ENCODE data around the gene TNNT1. TPM values are rescaled to one million over a fixed set of nuclear protein-coding genes. Genes with fewer than 3 reads are reported as not detected.
A peak's percentile ranks its signal among the peaks of the same experiment; 100 is the strongest.

TNNT1 gene
- total and polyA plus RNA-seq, 2 experiments from 2014 or later: 11.5 to 32.1 TPM

DNA sequence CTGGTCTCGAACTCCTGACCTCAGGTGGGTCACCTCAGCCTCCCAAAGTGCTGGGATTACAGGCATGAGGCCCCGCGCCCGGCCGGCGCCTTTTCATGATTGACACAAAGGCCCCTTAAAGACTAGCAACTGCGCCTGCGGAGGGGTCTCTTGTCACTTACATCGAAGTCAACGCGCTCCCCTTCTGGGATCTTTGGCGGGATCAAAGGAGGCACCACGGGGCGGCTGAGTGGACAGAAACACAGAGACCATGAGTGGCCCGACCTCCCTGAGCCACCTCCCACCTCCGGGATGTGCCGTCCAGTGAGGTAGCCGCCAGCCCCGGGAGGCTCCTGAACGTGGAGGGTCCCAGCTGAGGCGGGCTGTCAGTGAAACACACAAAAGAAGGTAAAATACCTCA, 7.3 kb downstream of the TNNT1 start:
- H3K9me2 ChIP-seq (replicated peaks; ENCODE audit: insufficient read depth): no peaks in the 10 kb centered on the region
- H3K4me3 ChIP-seq: no peak overlapping the region
- no peaks in the 10 kb centered on the region for H3K4me1 ChIP-seq (ENCODE audit: insufficient read depth)
- H3K27me3 ChIP-seq: peaks cover 32% of the 10 kb centered on the region
- no peaks in the 10 kb centered on the region for H3K36me3 ChIP-seq (replicated peaks; ENCODE audit: insufficient read depth, low read depth)
- peak; percentile 45 for TF ChIP-seq EZH2 (IDR thresholded peaks at IDR 0.05; ENCODE audit: borderline replicate concordance)
- TF ChIP-seq, protein P1, sequence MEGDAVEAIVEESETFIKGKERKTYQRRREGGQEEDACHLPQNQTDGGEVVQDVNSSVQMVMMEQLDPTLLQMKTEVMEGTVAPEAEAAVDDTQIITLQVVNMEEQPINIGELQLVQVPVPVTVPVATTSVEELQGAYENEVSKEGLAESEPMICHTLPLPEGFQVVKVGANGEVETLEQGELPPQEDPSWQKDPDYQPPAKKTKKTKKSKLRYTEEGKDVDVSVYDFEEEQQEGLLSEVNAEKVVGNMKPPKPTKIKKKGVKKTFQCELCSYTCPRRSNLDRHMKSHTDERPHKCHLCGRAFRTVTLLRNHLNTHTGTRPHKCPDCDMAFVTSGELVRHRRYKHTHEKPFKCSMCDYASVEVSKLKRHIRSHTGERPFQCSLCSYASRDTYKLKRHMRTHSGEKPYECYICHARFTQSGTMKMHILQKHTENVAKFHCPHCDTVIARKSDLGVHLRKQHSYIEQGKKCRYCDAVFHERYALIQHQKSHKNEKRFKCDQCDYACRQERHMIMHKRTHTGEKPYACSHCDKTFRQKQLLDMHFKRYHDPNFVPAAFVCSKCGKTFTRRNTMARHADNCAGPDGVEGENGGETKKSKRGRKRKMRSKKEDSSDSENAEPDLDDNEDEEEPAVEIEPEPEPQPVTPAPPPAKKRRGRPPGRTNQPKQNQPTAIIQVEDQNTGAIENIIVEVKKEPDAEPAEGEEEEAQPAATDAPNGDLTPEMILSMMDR (IDR thresholded peaks at IDR 0.05; ENCODE audit: poor library complexity): no peak
- no peak for DNase-seq (ENCODE audit: low spot score)
- no peak overlapping the region for H2AFZ ChIP-seq
- H3K4me2 ChIP-seq: peak overlapping the region; percentile 59
- 43% methylated on average over 21 of the region's 21 CpGs for WGBS (ENCODE audit: low lambda C conversion rate, missing lambda C conversion rate)
- H4K20me1 ChIP-seq (ENCODE audit: insufficient read depth, poor library complexity, severe bottlenecking): no peaks in the 10 kb centered on the region
- H3K27ac ChIP-seq: no peak overlapping the region
- H3K9me3 ChIP-seq (ENCODE audit: low read depth): no peaks in the 10 kb centered on the region
- H3K79me2 ChIP-seq: no peaks in the 10 kb centered on the region

GRCh38 chr19:55137915-55138314, 11.1 kb downstream of the TNNT1 start:
- Histone ChIP-seq H3K36me3 (replicated peaks; ENCODE audit: insufficient read depth, low read depth) (no peaks in the 10 kb centered on the region), H3K27me3 (peaks cover 7% of the 10 kb centered on the region), H3K9me3 (ENCODE audit: low read depth) (no peaks in the 10 kb centered on the region), H3K9me2 (replicated peaks; ENCODE audit: insufficient read depth) (no peaks in the 10 kb centered on the region), H3K4me3 (no peak overlapping the region), H3K27ac (no peak overlapping the region), H3K4me2 (no peak overlapping the region), H4K20me1 (ENCODE audit: insufficient read depth, poor library complexity, severe bottlenecking) (no peaks in the 10 kb centered on the region), H3K79me2 (no peaks in the 10 kb centered on the region), H3K4me1 (ENCODE audit: insufficient read depth) (no peaks in the 10 kb centered on the region), H2AFZ (no peak overlapping the region)
- 76% methylated on average over 7 of the region's 9 CpGs for WGBS (ENCODE audit: low lambda C conversion rate, missing lambda C conversion rate)
- DNase-seq (ENCODE audit: low spot score): no peak
- TF ChIP-seq, protein P1 (IDR thresholded peaks at IDR 0.05; ENCODE audit: poor library complexity): no peak
- TF ChIP-seq EZH2 (IDR thresholded peaks at IDR 0.05; ENCODE audit: borderline replicate concordance): no peak

DNA sequence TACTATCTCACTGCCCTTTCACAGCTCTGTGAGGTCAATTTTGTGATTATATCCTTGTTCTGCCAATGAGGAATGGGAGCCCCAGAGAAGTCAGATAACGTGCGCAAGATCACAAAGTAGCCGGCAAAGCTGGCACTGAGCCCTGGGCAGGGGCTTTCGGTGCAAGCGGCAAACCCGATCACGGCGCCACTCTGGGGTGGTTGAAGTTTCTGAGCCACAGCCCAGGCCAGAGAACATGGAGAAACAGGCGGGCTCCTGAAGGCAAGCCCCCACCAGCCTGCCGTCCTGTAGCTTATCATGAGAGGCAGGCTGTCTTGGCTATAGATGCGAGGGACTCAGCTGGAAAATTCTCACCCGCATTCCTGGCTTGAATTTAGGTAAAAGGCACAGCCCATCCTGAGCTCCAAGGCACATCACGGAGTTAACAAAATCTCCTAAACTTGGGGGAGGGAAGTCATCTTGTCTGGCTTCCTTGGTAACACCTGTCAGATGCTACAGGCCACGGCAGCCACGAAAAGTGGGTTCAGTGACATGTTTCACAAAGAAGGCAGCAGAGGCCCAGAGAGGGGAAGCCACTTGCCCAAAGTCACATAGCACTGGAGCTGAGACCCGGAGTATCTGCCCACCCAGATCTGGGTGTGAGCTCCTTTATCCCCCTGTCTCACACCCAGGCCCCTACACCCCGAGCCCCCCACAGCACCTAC, 12.5 kb downstream of the TNNT1 start:
- H3K4me3 ChIP-seq: no peak overlapping the region
- H3K27me3 ChIP-seq: peaks cover under 1% of the 10 kb centered on the region
- WGBS (ENCODE audit: low lambda C conversion rate, missing lambda C conversion rate): 92% methylated on average over 15 of the region's 17 CpGs

More for the DNA sequence above, 12.5 kb downstream of the TNNT1 start:
- Histone ChIP-seq H3K27ac (no peak overlapping the region), H3K36me3 (replicated peaks; ENCODE audit: insufficient read depth, low read depth) (no peaks in the 10 kb centered on the region), H3K4me1 (ENCODE audit: insufficient read depth) (no peaks in the 10 kb centered on the region), H3K4me2 (no peak overlapping the region), H3K79me2 (no peaks in the 10 kb centered on the region), H4K20me1 (ENCODE audit: insufficient read depth, poor library complexity, severe bottlenecking) (no peaks in the 10 kb centered on the region), H3K9me2 (replicated peaks; ENCODE audit: insufficient read depth) (no peaks in the 10 kb centered on the region), H2AFZ (no peak overlapping the region), H3K9me3 (ENCODE audit: low read depth) (no peaks in the 10 kb centered on the region)
- no peak for DNase-seq (ENCODE audit: low spot score)
- TF ChIP-seq, protein P1 (IDR thresholded peaks at IDR 0.05; ENCODE audit: poor library complexity): no peak
- no peak for TF ChIP-seq EZH2 (IDR thresholded peaks at IDR 0.05; ENCODE audit: borderline replicate concordance)
- TF ChIP-seq EZH2phosphoT487 (IDR thresholded peaks at IDR 0.05; ENCODE audit: low read depth, severe bottlenecking, unreplicated experiment): no peak
